A673 (cell line): ENCODE measurements around the gene BNIP1. TPM values are rescaled to one million over a fixed set of nuclear protein-coding genes. Genes with fewer than 3 reads are reported as not detected.

Source experiments
- BruUV-seq: library from RNA; stranded (reverse); fragments of 400-500 nt; replicated peaks from 2 replicates; lab custom pipeline; 2021; lab: Mats Ljungman, UMichigan
- CTCF ChIA-PET: fragments of 300-600 bp; sonication (Branson Sonifier 250); formaldehyde crosslinking; loops from one replicate; lab custom pipeline; 2022; ENCODE audit warnings: antibody characterized with exemption; lab: Charles Lee
- POLR2A ChIA-PET: fragments of 300-600 bp; sonication (Branson Sonifier 250); formaldehyde crosslinking; loops from one replicate; lab custom pipeline; 2022; ENCODE audit warnings: antibody characterized with exemption; ENCODE audit not compliant: low non-redundant PET; lab: Charles Lee
- DNase-seq: peaks from one replicate; pipeline ENCODE4 v3.0.0-alpha.2; 2015; ENCODE audit warnings: low spot score
- H3K27ac ChIP-seq: fragments of 200-600 bp; sonication (generic); 2 replicates; pipeline ENCODE4 v1.5.1; 2016; ENCODE audit warnings: mixed run types, low read depth, mild to moderate bottlenecking, mixed read lengths, antibody characterized with exemption, low read length; ENCODE audit not compliant: poor library complexity, severe bottlenecking
- H3K27me3 ChIP-seq: fragments of 200-600 bp; sonication (generic); replicated peaks from 2 replicates; pipeline ENCODE4 v1.6.1; 2017; ENCODE audit warnings: mixed run types, low read depth, mild to moderate bottlenecking, mixed read lengths, antibody characterized with exemption, low read length; ENCODE audit not compliant: insufficient read depth, poor library complexity
- H3K36me3 ChIP-seq: fragments of 200-600 bp; sonication (generic); 2 replicates; pipeline ENCODE4 v1.6.1; 2016; ENCODE audit warnings: mixed run types, mild to moderate bottlenecking, mixed read lengths, antibody characterized with exemption, low read length; ENCODE audit not compliant: insufficient read depth, poor library complexity, severe bottlenecking
- H3K4me1 ChIP-seq: fragments of 200-600 bp; sonication (generic); 2 replicates; pipeline ENCODE4 v1.6.1; 2017; ENCODE audit warnings: mixed run types, mild to moderate bottlenecking, mixed read lengths, antibody characterized with exemption, low read length; ENCODE audit not compliant: insufficient read depth, poor library complexity, severe bottlenecking
- H3K4me3 ChIP-seq: fragments of 200-600 bp; sonication (generic); 2 replicates; pipeline ENCODE4 v1.5.1; 2016; ENCODE audit warnings: low read depth, mixed run types, mild to moderate bottlenecking, mixed read lengths, low read length; ENCODE audit not compliant: poor library complexity, severe bottlenecking
- H3K9me3 ChIP-seq: fragments of 200-600 bp; sonication (generic); 2 replicates; pipeline ENCODE4 v1.6.1; 2016; ENCODE audit warnings: mixed run types, low read depth, mild to moderate bottlenecking, mixed read lengths, antibody characterized with exemption, low read length; ENCODE audit not compliant: poor library complexity, severe bottlenecking
- EZH2 ChIP-seq: fragments of 200-600 bp; sonication (generic); IDR thresholded peaks from 2 replicates; pipeline ENCODE4 v1.6.1; 2017; ENCODE audit warnings: borderline replicate concordance, low read depth, mild to moderate bottlenecking, mixed read lengths, antibody characterized with exemption, low read length; ENCODE audit not compliant: poor library complexity, severe bottlenecking
- intact Hi-C: fragments of 100-400 bp; cut with micrococcal nuclease; formaldehyde crosslinking; loops from one replicate; pipeline ENCODE4 v1.10.0; 2022; ENCODE audit not compliant: unreplicated experiment
- total RNA-seq: library from RNA; stranded (reverse); gene quantifications from 2 replicates; pipeline ENCODE4 v1.2.3, GENCODE V29; 2021
- TF ChIP-seq, protein P1 (sequence below): fragments of 300-800, 200-600 bp; sonication (generic); conservative IDR thresholded peaks from 2 replicates; pipeline ENCODE4 v1.5.1; 2017; ENCODE audit warnings: low read depth, mild to moderate bottlenecking, antibody characterized with exemption, low read length, moderate library complexity, mixed read lengths

BNIP1 gene
- total RNA-seq, 1 experiment from 2014 or later = 14.7 TPM

DNA sequence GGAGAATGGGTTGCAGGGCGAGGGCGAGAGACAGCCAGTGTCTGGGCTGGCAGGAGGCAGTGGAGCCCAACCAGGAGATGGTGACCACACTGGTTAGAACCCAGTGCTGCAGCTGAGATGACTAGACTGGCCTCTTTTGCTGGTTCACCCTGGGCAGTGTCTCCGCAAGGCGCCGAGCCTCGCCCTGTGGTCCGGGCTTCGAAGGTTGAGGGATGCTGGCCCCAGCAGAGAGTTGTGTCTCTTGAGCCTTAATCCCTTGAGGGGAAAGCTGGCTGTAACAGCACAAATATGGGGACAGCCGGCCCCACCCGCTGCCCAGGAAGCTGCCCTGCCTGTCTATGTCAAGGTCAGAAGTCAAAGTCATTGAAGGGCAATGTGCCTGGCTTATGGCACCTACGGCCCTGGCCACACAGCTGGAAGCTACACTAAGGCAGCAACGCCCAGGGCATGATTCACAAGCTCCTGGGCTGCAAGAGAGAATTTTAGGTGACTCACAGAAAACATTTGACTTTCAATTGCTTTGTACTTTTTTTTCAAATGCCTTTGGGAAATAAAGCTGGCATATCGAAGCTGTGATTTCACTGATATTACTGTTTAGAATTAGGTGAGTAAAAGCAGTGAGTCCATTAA lies 57.4 kb downstream of the BNIP1 start:
- peak; percentile 10 for DNase-seq
- intact Hi-C loops = no loop called here
- no peaks in the 10 kb centered on the region for H3K36me3 ChIP-seq

DNA sequence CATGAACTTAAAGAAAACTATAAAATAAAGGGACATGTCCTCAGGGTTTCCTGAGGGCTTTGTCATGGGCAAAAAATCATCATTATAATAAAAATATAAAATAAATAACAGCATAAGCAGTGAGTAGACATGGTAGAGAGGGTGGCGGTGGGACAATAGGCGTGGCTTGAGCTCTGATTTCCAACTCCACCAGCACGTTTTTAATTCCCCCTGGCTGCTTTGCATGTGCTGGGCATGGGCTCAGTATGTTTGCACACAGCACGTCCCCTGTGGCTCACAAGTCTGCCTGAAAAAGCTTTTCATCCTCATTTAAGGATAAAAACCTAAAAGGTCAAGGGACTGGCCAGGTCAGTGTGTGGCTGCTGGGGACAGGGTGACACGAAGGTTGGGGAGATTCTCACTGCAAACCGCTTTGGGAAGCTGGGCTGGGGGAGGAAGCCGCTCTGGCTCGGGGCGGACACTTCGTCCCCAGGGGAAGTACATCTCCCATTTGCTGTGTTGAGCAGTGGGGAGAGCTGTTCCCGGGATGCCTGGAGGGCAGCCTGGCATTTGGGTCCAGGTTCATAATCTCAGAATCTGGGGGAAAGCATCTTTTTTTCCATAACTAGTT lies 58.0 kb downstream of the BNIP1 start:
- ChIA-PET POLR2A (no interaction called here), CTCF (no interaction called here)
- H3K4me1 ChIP-seq = no peaks in the 10 kb centered on the region
- intact Hi-C loops = no loop called here
- H3K27me3 ChIP-seq = no peaks in the 10 kb centered on the region
- no peaks in the 10 kb centered on the region for H3K36me3 ChIP-seq
- TF ChIP-seq, protein P1, sequence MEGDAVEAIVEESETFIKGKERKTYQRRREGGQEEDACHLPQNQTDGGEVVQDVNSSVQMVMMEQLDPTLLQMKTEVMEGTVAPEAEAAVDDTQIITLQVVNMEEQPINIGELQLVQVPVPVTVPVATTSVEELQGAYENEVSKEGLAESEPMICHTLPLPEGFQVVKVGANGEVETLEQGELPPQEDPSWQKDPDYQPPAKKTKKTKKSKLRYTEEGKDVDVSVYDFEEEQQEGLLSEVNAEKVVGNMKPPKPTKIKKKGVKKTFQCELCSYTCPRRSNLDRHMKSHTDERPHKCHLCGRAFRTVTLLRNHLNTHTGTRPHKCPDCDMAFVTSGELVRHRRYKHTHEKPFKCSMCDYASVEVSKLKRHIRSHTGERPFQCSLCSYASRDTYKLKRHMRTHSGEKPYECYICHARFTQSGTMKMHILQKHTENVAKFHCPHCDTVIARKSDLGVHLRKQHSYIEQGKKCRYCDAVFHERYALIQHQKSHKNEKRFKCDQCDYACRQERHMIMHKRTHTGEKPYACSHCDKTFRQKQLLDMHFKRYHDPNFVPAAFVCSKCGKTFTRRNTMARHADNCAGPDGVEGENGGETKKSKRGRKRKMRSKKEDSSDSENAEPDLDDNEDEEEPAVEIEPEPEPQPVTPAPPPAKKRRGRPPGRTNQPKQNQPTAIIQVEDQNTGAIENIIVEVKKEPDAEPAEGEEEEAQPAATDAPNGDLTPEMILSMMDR = no peak
- TF ChIP-seq EZH2 = no peak
- BruUV-seq = no TSS peak
- DNase-seq = no peak
- no peak overlapping the region for H3K27ac ChIP-seq
- H3K9me3 ChIP-seq = no peaks in the 10 kb centered on the region
- H3K4me3 ChIP-seq = no peak overlapping the region

More for the DNA sequence above, 57.4 kb downstream of the BNIP1 start:
- no peak overlapping the region for H3K4me3 ChIP-seq
- no peaks in the 10 kb centered on the region for H3K9me3 ChIP-seq
- POLR2A ChIA-PET = no interaction called here
- no peak overlapping the region for H3K27ac ChIP-seq
- TF ChIP-seq EZH2 = no peak
- TF ChIP-seq, protein P1 = no peak
- no peaks in the 10 kb centered on the region for H3K4me1 ChIP-seq
- H3K27me3 ChIP-seq = no peaks in the 10 kb centered on the region
- BruUV-seq = no TSS peak
- CTCF ChIA-PET = no interaction called here

DNA sequence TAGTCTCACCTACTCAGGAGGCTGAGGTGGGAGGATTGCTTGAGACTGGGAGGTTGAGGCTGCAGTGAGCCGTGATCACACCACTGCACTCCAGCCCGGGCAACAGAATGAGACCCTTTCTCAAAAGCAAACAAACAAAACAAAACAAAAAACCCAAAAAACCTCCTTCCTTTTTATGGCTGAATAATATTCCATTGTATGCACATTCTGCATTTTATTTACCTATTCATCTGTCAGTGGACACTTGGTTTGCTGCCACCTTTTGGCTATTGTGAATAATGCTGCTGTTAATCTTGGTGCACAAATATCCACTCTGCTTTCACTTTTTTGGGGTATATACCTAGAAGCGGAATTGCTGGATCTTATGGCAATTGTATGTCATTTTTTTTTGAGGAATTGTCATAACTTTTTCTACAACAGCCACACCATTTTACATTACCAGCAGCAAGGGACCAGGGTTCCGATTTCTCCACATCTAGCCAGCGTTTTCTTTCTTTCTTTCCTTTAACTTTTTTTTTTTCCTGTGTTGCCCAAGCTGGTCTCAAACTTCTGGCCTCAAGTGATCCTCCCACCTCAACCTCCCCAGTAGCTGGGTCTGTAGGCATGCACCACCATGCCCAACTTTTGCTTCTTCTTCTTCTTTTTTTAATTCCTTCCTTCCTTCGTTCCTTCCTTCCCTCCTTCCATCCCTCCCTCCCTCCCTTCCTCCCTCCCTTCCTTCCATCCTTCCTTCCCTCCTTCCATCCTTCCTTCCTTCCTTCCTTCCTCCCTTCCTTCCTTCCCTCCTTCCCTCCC lies 60.1 kb downstream of the BNIP1 start:
- TF ChIP-seq, protein P1 = peak; percentile 59
- no peak for TF ChIP-seq EZH2
- POLR2A ChIA-PET = no interaction called here

More for the DNA sequence above, 60.1 kb downstream of the BNIP1 start:
- Histone ChIP-seq H3K4me1 (no peaks in the 10 kb centered on the region), H3K36me3 (no peaks in the 10 kb centered on the region), H3K4me3 (no peak overlapping the region), H3K9me3 (no peaks in the 10 kb centered on the region), H3K27ac (no peak overlapping the region), H3K27me3 (no peaks in the 10 kb centered on the region)
- no TSS peak for BruUV-seq
- peak; percentile 24 for DNase-seq
- CTCF ChIA-PET = no interaction called here
- intact Hi-C loops = no loop called here
